HL-60 (cell line): Measurements from ENCODE around the gene CSKMT.

Experiments used
- DNase-seq, 2 experiments: peaks; one replicate each; pipeline ENCODE4 v3.0.0-alpha.2; 2010 to 2020; ENCODE audit warnings: low read depth in 1 of 2, low spot score in 1 of 2
- H3K27ac ChIP-seq: fragments of 250-450 bp; sonication (Bioruptor Pico); replicated peaks from 2 replicates; pipeline ENCODE4 v1.5.1; 2020; ENCODE audit warnings: mild to moderate bottlenecking, moderate library complexity
- H3K27me3 ChIP-seq: fragments of 250-450 bp; sonication (Bioruptor Pico); 2 replicates; pipeline ENCODE4 v1.5.1; 2021; ENCODE audit warnings: mild to moderate bottlenecking, moderate library complexity; ENCODE audit not compliant: insufficient read depth, poor library complexity, severe bottlenecking
- H3K4me3 ChIP-seq: replicated peaks from 2 replicates; pipeline ENCODE4 v1.5.1; 2011; ENCODE audit warnings: mild to moderate bottlenecking, control low read depth, low read length; ENCODE audit not compliant: insufficient read depth
- GABPA ChIP-seq: IDR thresholded peaks from 2 replicates; pipeline ENCODE4 v1.6.1; 2012; ENCODE audit warnings: low read depth
- POLR2AphosphoS5 ChIP-seq: IDR thresholded peaks from 2 replicates; pipeline ENCODE4 v1.6.1; 2012; ENCODE audit warnings: low read depth
- SPI1 ChIP-seq: IDR thresholded peaks from 2 replicates; pipeline ENCODE4 v1.6.1; 2012; ENCODE audit warnings: low read depth, mild to moderate bottlenecking, borderline replicate concordance
- TF ChIP-seq, protein P1 (sequence below): IDR thresholded peaks from one replicate; pipeline ENCODE4 v1.5.1; 2011; ENCODE audit warnings: low read length, control low read depth, inconsistent platforms; ENCODE audit not compliant: insufficient read depth
- TF ChIP-seq, protein P2 (sequence below): IDR thresholded peaks from 2 replicates; pipeline ENCODE4 v1.6.1; 2012; ENCODE audit warnings: low read depth; ENCODE audit not compliant: insufficient replicate concordance

Gene CSKMT

DNA sequence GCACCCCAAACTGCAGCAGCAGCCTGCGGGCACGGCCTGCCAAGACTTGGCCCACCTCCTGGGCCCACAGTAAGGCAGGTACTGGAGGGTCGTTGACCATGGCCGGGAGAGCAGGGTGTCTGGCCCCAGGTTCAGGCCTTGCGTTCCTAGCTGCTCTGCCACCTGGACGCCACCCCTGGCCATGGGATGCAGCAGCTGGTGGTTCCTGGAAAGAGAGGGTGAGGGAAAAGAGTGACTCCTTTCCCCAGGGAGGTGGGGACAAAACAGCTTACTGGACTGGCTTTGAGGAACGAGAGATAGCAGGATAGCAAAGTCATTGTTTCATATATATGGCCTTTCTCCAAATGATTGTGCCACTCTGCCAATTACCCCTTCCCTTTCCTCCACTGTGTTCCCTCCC lies 40.3 kb downstream of the CSKMT start:
- Histone ChIP-seq H3K4me3 (peak overlapping the region; percentile 77), H3K27ac (peak overlapping the region; percentile 80), H3K27me3 (no peaks in the 10 kb centered on the region)
- no peak for DNase-seq
- TF ChIP-seq SPI1, result no peak
- TF ChIP-seq GABPA, result no peak
- TF ChIP-seq, protein P1, sequence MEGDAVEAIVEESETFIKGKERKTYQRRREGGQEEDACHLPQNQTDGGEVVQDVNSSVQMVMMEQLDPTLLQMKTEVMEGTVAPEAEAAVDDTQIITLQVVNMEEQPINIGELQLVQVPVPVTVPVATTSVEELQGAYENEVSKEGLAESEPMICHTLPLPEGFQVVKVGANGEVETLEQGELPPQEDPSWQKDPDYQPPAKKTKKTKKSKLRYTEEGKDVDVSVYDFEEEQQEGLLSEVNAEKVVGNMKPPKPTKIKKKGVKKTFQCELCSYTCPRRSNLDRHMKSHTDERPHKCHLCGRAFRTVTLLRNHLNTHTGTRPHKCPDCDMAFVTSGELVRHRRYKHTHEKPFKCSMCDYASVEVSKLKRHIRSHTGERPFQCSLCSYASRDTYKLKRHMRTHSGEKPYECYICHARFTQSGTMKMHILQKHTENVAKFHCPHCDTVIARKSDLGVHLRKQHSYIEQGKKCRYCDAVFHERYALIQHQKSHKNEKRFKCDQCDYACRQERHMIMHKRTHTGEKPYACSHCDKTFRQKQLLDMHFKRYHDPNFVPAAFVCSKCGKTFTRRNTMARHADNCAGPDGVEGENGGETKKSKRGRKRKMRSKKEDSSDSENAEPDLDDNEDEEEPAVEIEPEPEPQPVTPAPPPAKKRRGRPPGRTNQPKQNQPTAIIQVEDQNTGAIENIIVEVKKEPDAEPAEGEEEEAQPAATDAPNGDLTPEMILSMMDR, result no peak
- no peak for TF ChIP-seq POLR2AphosphoS5
- TF ChIP-seq, protein P2, sequence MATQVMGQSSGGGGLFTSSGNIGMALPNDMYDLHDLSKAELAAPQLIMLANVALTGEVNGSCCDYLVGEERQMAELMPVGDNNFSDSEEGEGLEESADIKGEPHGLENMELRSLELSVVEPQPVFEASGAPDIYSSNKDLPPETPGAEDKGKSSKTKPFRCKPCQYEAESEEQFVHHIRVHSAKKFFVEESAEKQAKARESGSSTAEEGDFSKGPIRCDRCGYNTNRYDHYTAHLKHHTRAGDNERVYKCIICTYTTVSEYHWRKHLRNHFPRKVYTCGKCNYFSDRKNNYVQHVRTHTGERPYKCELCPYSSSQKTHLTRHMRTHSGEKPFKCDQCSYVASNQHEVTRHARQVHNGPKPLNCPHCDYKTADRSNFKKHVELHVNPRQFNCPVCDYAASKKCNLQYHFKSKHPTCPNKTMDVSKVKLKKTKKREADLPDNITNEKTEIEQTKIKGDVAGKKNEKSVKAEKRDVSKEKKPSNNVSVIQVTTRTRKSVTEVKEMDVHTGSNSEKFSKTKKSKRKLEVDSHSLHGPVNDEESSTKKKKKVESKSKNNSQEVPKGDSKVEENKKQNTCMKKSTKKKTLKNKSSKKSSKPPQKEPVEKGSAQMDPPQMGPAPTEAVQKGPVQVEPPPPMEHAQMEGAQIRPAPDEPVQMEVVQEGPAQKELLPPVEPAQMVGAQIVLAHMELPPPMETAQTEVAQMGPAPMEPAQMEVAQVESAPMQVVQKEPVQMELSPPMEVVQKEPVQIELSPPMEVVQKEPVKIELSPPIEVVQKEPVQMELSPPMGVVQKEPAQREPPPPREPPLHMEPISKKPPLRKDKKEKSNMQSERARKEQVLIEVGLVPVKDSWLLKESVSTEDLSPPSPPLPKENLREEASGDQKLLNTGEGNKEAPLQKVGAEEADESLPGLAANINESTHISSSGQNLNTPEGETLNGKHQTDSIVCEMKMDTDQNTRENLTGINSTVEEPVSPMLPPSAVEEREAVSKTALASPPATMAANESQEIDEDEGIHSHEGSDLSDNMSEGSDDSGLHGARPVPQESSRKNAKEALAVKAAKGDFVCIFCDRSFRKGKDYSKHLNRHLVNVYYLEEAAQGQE, result no peak

DNA sequence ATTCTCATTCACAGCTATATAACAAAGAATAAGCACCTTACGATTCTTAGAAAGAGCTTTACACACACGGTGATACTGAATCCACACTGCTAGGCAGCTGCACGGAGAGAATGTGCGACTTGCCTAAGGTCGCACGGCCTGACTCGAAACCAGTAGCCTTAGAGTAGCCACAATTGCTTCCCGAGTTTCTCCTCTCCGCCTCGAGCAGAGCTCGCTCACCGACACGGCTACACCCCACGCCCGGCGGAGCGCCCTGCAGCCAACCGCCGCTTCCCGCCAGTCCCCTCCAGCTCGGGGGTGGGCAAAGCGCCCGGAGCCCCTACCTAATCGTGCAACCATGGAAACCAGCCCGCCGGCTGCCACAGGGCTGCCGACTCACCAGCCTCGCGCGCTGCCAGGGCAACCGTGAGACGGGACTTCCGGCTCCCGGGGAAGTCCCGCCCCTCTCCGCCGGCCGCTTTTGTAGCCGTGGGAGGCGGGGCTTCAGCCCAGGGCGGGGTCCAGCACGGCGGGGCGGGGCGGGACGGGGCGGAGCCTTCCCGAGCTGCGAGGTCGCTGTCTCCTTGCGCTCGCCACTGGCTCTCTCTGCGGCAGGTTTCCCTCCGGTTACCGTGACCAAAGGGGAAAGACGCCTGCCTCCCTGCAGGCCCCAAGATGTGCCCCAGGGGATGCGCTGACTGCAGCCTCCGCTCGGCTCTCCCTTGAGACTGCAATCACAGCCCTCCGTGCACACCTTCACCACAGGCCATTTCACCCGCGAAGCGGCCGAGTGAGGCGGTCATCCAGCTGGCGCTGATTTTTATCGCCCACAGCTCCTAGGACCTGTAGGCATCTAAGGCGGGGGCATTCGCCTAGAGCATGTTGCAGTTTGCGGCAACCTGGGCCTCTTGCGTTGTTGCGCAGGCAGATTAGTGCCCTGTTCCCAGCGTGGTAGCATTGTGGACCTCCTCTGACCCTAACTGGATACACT lies 41.1 kb downstream of the CSKMT start:
- peak overlapping the region; percentile 77 for H3K4me3 ChIP-seq
- no peaks in the 10 kb centered on the region for H3K27me3 ChIP-seq
- H3K27ac ChIP-seq, result peak overlapping the region; percentile 80
- peak; percentile 75 for TF ChIP-seq GABPA
- TF ChIP-seq SPI1, result no peak
- peak; percentile 74; the same call in 1 of the 2 replicates for TF ChIP-seq POLR2AphosphoS5
- peak; percentile 87 to 89 for DNase-seq

DNA sequence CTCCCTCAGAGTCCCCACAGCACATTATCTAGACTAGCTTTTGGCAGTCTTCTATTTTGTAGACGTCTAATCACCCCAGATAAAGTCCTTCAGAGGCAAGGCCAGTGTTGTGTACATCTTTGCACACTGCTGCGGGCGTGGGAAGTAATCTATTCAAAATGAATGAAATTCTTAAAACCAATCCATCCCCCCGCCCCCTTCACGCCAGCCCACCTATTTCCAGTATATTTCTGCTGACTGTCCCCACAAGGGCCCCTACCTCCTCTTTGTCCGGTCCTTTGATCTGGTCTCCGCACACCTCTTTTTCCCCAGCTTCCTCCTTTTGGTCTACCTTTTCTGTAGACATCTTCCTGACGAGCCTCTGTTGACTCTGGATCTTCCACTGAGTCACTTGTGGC lies 41.7 kb downstream of the CSKMT start:
- DNase-seq, result no peak
- TF ChIP-seq, protein P2, result no peak
- TF ChIP-seq POLR2AphosphoS5 (no peak), GABPA (no peak), SPI1 (no peak)
- TF ChIP-seq, protein P1, result no peak
- no peak overlapping the region for H3K27ac ChIP-seq
- H3K27me3 ChIP-seq, result no peaks in the 10 kb centered on the region
- H3K4me3 ChIP-seq, result no peak overlapping the region

DNA sequence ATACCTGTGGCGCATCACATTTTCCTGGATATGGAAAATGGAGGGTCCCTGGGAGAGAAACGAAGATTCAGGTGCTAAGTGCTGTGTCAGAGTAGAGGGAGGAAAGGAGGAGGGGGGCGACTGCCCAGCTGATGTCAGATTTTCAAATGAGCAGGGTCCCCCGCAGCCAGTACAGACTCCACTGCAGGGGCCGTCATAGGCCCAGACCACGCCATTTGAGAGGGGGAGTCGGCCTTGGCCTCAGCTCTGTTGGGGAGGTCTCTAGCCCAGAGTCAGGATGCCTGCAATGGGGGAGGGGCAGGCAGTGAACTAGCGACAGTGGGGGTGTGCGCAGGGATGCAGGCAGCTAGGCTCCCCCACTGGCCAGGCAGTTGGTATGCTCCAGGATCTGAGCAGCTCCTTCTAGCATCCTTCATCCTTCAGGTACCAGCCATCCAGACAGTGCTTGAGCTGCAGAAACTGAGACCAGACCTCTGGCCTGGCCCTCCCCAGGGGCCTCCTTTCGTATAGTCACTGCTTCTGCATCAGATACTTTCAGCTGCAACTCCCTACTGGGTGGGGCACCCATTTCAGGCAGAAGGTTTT lies 42.3 kb downstream of the CSKMT start, which contains the start of the genes BSCL2 and GNG3:
Gene BSCL2 (minus strand): TSS at position 148 of the 585 bp plus-strand sequence. CDS start 229 bp downstream, outside the sequence.
Gene GNG3 (plus strand): TSS at position 400 of the 585 bp plus-strand sequence. CDS start 620 bp downstream, outside the sequence.
- Histone ChIP-seq H3K27me3 (no peaks in the 10 kb centered on the region), H3K27ac (no peak within 1 kb of the TSS), H3K4me3 (peak within 1 kb of the TSS; percentile 24)
- TF ChIP-seq, protein P2, result no peak
- no peak for TF ChIP-seq GABPA
- TF ChIP-seq, protein P1, result no peak
- no peak for TF ChIP-seq SPI1
- no peak for TF ChIP-seq POLR2AphosphoS5
- DNase-seq, result no peak
